WTC11 (cell line): Measurements from ENCODE around the gene UVRAG. TPM values are rescaled to one million over a fixed set of nuclear protein-coding genes. Genes with fewer than 3 reads are reported as not detected.

Source experiments
- ATAC-seq: fragments of 200-7000 bp; cut with Tn5 transposase; 2 replicates; pipeline ENCODE4 v1.10.0; 2021; ENCODE audit warnings: mild to moderate bottlenecking, moderate library complexity
- CTCF ChIA-PET: fragments of 300-600 bp; sonication (Branson Sonifier 250); formaldehyde crosslinking; loops from one replicate; lab custom pipeline; 2021; ENCODE audit warnings: antibody characterized with exemption; lab: Charles Lee
- POLR2A ChIA-PET: fragments of 350-600 bp; sonication (Branson Sonifier 250); formaldehyde crosslinking; loops from one replicate; lab custom pipeline; 2021; ENCODE audit warnings: antibody characterized with exemption; lab: Charles Lee
- DNase-seq: peaks from one replicate; pipeline ENCODE4 v3.0.0; 2021; ENCODE audit warnings: low spot score
- H3K27ac Mint-ChIP-seq: 2 replicates; pipeline ENCODE4 v1.8.0; 2021; ENCODE audit warnings: mixed read lengths
- H3K27me3 Mint-ChIP-seq: 2 replicates; pipeline ENCODE4 v1.8.0; 2021; ENCODE audit warnings: low read depth, mild to moderate bottlenecking, moderate library complexity, mixed read lengths
- H3K36me3 Mint-ChIP-seq: 2 replicates; pipeline ENCODE4 v1.8.0; 2021; ENCODE audit warnings: mixed read lengths
- H3K4me1 Mint-ChIP-seq: 2 replicates; pipeline ENCODE4 v1.8.0; 2022; ENCODE audit warnings: mixed read lengths
- H3K4me3 Mint-ChIP-seq: 2 replicates; pipeline ENCODE4 v1.8.0; 2021; ENCODE audit warnings: mild to moderate bottlenecking, moderate library complexity, mixed read lengths
- H3K9me3 Mint-ChIP-seq: 2 replicates; pipeline ENCODE4 v1.8.0; 2021; ENCODE audit warnings: mixed read lengths
- CREB1 ChIP-seq: sonication (generic); formaldehyde crosslinking; IDR thresholded peaks from 2 replicates; pipeline ENCODE4 v1.8.0; 2023; ENCODE audit warnings: mild to moderate bottlenecking, missing genetic modification reagents
- MXD4 ChIP-seq: fragments of 250-450 bp; sonication (Bioruptor Pico); IDR thresholded peaks from 2 replicates; pipeline ENCODE4 v1.8.0; 2021; ENCODE audit warnings: mild to moderate bottlenecking, moderate library complexity, borderline replicate concordance
- NR2C2 ChIP-seq: sonication (generic); formaldehyde crosslinking; IDR thresholded peaks from 2 replicates; pipeline ENCODE4 v1.8.0; 2022; ENCODE audit warnings: mild to moderate bottlenecking, missing genetic modification reagents
- RELA ChIP-seq: sonication (generic); formaldehyde crosslinking; IDR thresholded peaks from 2 replicates; pipeline ENCODE4 v1.8.1; 2022; ENCODE audit warnings: missing genetic modification reagents, mild to moderate bottlenecking, borderline replicate concordance
- SMAD3 ChIP-seq: sonication (generic); formaldehyde crosslinking; IDR thresholded peaks from 2 replicates; pipeline ENCODE4 v1.8.0; 2022; ENCODE audit warnings: missing genetic modification reagents, mild to moderate bottlenecking, borderline replicate concordance
- SP1 ChIP-seq: sonication (generic); formaldehyde crosslinking; conservative IDR thresholded peaks from 2 replicates; pipeline ENCODE4 v1.8.1; 2022; ENCODE audit warnings: missing genetic modification reagents
- TCF7 ChIP-seq: sonication (generic); formaldehyde crosslinking; IDR thresholded peaks from 2 replicates; pipeline ENCODE4 v1.8.0; 2022; ENCODE audit warnings: mild to moderate bottlenecking, low read depth, missing genetic modification reagents, moderate library complexity
- ZBTB21 ChIP-seq: sonication (generic); formaldehyde crosslinking; IDR thresholded peaks from 2 replicates; pipeline ENCODE4 v1.8.1; 2023; ENCODE audit warnings: mild to moderate bottlenecking, missing genetic modification reagents, borderline replicate concordance
- ZNF138 ChIP-seq: sonication (generic); formaldehyde crosslinking; conservative IDR thresholded peaks from 2 replicates; pipeline ENCODE4 v1.8.1; 2022; ENCODE audit warnings: mild to moderate bottlenecking, moderate library complexity, missing genetic modification reagents
- ZNF396 ChIP-seq: fragments of 250-450 bp; sonication (Bioruptor Pico); IDR thresholded peaks from 2 replicates; pipeline ENCODE4 v1.8.0; 2021; ENCODE audit warnings: mild to moderate bottlenecking, moderate library complexity, borderline replicate concordance
- ZNF416 ChIP-seq: fragments of 250-450 bp; sonication (Bioruptor Pico); IDR thresholded peaks from 2 replicates; pipeline ENCODE4 v1.9.0; 2021; ENCODE audit warnings: mild to moderate bottlenecking, inconsistent platforms
- total RNA-seq: library from RNA; stranded (reverse); gene quantifications from 3 replicates; pipeline ENCODE4 v1.2.3, GENCODE V29; 2021
- TF ChIP-seq, protein P1 (sequence below): fragments of 250-450 bp; sonication (Bioruptor Pico); IDR thresholded peaks from 2 replicates; pipeline ENCODE4 v1.8.0; 2021; ENCODE audit warnings: mild to moderate bottlenecking
- TF ChIP-seq, protein P2 (sequence below): fragments of 250-450 bp; sonication (Bioruptor Pico); IDR thresholded peaks from 2 replicates; pipeline ENCODE4 v1.9.0; 2021; ENCODE audit warnings: mild to moderate bottlenecking, borderline replicate concordance
- TF ChIP-seq, protein P3 (sequence below): sonication (generic); formaldehyde crosslinking; IDR thresholded peaks from 2 replicates; pipeline ENCODE4 v1.8.1; 2022; ENCODE audit warnings: low read depth, mild to moderate bottlenecking, moderate library complexity, missing genetic modification reagents, borderline replicate concordance
- TF ChIP-seq, protein P4 (sequence below): fragments of 250-450 bp; sonication (Bioruptor Pico); IDR thresholded peaks from 2 replicates; pipeline ENCODE4 v2.1.2; 2022; ENCODE audit warnings: mild to moderate bottlenecking, moderate library complexity
- TF ChIP-seq, protein P5 (sequence below): sonication (generic); formaldehyde crosslinking; IDR thresholded peaks from 2 replicates; pipeline ENCODE4 v1.8.0; 2022; ENCODE audit warnings: mild to moderate bottlenecking, missing genetic modification reagents
- TF ChIP-seq, protein P6 (sequence below): sonication (generic); formaldehyde crosslinking; IDR thresholded peaks from 2 replicates; pipeline ENCODE4 v1.8.1; 2022; ENCODE audit warnings: low read depth, missing genetic modification reagents, borderline replicate concordance
- TF ChIP-seq, protein P7 (sequence below): sonication (generic); formaldehyde crosslinking; conservative IDR thresholded peaks from 2 replicates; pipeline ENCODE4 v1.8.1; 2023; ENCODE audit warnings: mild to moderate bottlenecking, low read depth, missing genetic modification reagents, moderate library complexity

Gene UVRAG
- total RNA-seq, 1 experiment from 2014 or later = 14.5 TPM

DNA sequence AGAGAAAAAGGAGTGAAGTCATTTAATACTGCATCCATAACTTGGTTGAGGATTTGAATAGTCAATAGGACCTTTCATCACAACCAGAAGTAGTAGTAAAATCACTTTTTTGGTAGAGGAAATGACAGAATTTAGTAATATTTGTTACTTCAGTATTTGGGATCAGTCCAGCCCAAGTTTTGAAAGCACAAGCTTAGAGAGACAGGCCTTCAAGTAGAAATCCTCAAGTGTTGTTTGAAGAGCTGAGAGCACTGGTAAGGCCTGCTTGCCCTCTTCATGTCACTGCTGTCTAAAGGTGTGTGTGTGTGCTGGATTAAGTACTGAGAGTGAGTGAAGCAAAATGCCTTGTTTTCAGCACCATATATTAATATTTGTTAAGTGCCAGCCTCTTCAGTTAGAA, 254.0 kb downstream of the UVRAG start (continued):
- TF ChIP-seq, protein P1, sequence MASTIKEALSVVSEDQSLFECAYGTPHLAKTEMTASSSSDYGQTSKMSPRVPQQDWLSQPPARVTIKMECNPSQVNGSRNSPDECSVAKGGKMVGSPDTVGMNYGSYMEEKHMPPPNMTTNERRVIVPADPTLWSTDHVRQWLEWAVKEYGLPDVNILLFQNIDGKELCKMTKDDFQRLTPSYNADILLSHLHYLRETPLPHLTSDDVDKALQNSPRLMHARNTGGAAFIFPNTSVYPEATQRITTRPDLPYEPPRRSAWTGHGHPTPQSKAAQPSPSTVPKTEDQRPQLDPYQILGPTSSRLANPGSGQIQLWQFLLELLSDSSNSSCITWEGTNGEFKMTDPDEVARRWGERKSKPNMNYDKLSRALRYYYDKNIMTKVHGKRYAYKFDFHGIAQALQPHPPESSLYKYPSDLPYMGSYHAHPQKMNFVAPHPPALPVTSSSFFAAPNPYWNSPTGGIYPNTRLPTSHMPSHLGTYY = no peak
- TF ChIP-seq CREB1 (CRISPR knock-in tag) = no peak

DNA sequence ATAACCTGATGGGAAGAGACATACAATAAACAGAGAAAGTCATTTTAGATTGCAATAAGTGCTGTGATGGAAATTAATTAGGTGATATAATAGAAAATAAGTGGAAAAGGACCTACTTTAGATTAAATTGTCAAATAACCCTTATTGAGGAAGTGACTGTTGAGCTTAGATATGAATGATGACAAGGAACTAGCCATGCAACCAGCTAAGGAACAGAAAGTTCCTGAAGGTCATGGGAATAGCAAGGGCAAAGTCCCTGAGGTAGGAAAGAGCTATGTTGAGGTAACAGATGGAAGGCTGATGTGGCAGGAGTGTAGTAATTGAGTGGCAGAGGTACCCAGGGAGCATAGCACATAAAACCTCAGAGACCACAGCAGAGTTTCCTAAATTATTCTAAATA, 256.1 kb downstream of the UVRAG start:
- Mint-ChIP-seq H3K27ac (no peak overlapping the region), H3K9me3 (no peaks in the 10 kb centered on the region), H3K4me1 (peaks cover 7% of the 10 kb centered on the region; the same call in 1 of the 2 replicates), H3K4me3 (no peak overlapping the region), H3K27me3 (no peaks in the 10 kb centered on the region), H3K36me3 (peaks cover 7% of the 10 kb centered on the region)
- DNase-seq = no peak
- CTCF ChIA-PET = interaction anchor here (0.6 to 1.2 kb wide), 3 partner anchors 81 to 444 kb away, joined by 3 to 5 read pairs (median 3); no protein-coding TSS in a partner anchor
- TF ChIP-seq SP1 (no peak), ZNF396 (CRISPR knock-in tag) (no peak), TCF7 (CRISPR knock-in tag) (no peak), RELA (no peak)
- TF ChIP-seq, protein P2, sequence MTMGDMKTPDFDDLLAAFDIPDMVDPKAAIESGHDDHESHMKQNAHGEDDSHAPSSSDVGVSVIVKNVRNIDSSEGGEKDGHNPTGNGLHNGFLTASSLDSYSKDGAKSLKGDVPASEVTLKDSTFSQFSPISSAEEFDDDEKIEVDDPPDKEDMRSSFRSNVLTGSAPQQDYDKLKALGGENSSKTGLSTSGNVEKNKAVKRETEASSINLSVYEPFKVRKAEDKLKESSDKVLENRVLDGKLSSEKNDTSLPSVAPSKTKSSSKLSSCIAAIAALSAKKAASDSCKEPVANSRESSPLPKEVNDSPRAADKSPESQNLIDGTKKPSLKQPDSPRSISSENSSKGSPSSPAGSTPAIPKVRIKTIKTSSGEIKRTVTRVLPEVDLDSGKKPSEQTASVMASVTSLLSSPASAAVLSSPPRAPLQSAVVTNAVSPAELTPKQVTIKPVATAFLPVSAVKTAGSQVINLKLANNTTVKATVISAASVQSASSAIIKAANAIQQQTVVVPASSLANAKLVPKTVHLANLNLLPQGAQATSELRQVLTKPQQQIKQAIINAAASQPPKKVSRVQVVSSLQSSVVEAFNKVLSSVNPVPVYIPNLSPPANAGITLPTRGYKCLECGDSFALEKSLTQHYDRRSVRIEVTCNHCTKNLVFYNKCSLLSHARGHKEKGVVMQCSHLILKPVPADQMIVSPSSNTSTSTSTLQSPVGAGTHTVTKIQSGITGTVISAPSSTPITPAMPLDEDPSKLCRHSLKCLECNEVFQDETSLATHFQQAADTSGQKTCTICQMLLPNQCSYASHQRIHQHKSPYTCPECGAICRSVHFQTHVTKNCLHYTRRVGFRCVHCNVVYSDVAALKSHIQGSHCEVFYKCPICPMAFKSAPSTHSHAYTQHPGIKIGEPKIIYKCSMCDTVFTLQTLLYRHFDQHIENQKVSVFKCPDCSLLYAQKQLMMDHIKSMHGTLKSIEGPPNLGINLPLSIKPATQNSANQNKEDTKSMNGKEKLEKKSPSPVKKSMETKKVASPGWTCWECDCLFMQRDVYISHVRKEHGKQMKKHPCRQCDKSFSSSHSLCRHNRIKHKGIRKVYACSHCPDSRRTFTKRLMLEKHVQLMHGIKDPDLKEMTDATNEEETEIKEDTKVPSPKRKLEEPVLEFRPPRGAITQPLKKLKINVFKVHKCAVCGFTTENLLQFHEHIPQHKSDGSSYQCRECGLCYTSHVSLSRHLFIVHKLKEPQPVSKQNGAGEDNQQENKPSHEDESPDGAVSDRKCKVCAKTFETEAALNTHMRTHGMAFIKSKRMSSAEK (CRISPR knock-in tag) = no peak
- TF ChIP-seq, protein P1 = no peak
- TF ChIP-seq, protein P3, sequence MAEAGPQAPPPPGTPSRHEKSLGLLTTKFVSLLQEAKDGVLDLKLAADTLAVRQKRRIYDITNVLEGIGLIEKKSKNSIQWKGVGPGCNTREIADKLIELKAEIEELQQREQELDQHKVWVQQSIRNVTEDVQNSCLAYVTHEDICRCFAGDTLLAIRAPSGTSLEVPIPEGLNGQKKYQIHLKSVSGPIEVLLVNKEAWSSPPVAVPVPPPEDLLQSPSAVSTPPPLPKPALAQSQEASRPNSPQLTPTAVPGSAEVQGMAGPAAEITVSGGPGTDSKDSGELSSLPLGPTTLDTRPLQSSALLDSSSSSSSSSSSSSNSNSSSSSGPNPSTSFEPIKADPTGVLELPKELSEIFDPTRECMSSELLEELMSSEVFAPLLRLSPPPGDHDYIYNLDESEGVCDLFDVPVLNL (CRISPR knock-in tag) = no peak
- TF ChIP-seq, protein P4, sequence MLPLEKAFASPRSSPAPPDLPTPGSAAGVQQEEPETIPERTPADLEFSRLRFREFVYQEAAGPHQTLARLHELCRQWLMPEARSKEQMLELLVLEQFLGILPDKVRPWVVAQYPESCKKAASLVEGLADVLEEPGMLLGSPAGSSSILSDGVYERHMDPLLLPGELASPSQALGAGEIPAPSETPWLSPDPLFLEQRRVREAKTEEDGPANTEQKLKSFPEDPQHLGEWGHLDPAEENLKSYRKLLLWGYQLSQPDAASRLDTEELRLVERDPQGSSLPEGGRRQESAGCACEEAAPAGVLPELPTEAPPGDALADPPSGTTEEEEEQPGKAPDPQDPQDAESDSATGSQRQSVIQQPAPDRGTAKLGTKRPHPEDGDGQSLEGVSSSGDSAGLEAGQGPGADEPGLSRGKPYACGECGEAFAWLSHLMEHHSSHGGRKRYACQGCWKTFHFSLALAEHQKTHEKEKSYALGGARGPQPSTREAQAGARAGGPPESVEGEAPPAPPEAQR (CRISPR knock-in tag) = no peak
- no peak for ATAC-seq
- POLR2A ChIA-PET = no interaction called here

DNA sequence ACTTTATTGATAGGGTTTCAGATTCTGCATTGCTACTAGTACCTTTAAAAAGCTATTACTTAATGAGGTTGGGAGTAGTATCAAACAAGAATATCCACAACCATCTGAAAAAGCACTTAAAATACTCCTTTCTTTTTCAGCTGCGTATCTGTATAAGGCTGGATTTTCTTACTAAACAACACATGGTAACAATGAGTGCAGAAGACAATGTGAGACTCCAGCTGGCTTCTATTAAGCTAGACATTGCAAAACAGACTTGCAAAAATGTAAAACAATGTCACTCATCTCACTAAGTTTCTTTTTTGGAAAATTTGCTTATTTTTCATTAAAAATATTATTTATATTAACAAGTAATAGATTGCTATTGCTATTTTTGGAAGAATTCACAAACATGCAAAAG, 258.7 kb downstream of the UVRAG start:
- Mint-ChIP-seq H3K4me3 (no peak overlapping the region), H3K4me1 (0 out of 2 replicates have a peak, but pooled peaks cover 6% of the 10 kb centered on the region), H3K27ac (no peak overlapping the region), H3K36me3 (peaks cover 4% of the 10 kb centered on the region; the same call in 1 of the 2 replicates), H3K9me3 (no peaks in the 10 kb centered on the region), H3K27me3 (no peaks in the 10 kb centered on the region)
- ATAC-seq = no peak
- ChIA-PET CTCF (interaction anchor here (2.5 kb wide), 1 partner anchor 78 kb away, joined by 8 read pairs; no protein-coding TSS in a partner anchor), POLR2A (no interaction called here)
- DNase-seq = no peak
- TF ChIP-seq, protein P5, sequence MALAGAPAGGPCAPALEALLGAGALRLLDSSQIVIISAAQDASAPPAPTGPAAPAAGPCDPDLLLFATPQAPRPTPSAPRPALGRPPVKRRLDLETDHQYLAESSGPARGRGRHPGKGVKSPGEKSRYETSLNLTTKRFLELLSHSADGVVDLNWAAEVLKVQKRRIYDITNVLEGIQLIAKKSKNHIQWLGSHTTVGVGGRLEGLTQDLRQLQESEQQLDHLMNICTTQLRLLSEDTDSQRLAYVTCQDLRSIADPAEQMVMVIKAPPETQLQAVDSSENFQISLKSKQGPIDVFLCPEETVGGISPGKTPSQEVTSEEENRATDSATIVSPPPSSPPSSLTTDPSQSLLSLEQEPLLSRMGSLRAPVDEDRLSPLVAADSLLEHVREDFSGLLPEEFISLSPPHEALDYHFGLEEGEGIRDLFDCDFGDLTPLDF (CRISPR knock-in tag) = no peak
- TF ChIP-seq, protein P6, sequence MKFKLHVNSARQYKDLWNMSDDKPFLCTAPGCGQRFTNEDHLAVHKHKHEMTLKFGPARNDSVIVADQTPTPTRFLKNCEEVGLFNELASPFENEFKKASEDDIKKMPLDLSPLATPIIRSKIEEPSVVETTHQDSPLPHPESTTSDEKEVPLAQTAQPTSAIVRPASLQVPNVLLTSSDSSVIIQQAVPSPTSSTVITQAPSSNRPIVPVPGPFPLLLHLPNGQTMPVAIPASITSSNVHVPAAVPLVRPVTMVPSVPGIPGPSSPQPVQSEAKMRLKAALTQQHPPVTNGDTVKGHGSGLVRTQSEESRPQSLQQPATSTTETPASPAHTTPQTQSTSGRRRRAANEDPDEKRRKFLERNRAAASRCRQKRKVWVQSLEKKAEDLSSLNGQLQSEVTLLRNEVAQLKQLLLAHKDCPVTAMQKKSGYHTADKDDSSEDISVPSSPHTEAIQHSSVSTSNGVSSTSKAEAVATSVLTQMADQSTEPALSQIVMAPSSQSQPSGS = no peak
- no peak for TF ChIP-seq MXD4
- TF ChIP-seq SMAD3 = no peak
- no peak for TF ChIP-seq ZNF416 (CRISPR knock-in tag)
- no peak for TF ChIP-seq NR2C2 (CRISPR knock-in tag)
- no peak for TF ChIP-seq ZBTB21 (CRISPR knock-in tag)
- TF ChIP-seq, protein P7, sequence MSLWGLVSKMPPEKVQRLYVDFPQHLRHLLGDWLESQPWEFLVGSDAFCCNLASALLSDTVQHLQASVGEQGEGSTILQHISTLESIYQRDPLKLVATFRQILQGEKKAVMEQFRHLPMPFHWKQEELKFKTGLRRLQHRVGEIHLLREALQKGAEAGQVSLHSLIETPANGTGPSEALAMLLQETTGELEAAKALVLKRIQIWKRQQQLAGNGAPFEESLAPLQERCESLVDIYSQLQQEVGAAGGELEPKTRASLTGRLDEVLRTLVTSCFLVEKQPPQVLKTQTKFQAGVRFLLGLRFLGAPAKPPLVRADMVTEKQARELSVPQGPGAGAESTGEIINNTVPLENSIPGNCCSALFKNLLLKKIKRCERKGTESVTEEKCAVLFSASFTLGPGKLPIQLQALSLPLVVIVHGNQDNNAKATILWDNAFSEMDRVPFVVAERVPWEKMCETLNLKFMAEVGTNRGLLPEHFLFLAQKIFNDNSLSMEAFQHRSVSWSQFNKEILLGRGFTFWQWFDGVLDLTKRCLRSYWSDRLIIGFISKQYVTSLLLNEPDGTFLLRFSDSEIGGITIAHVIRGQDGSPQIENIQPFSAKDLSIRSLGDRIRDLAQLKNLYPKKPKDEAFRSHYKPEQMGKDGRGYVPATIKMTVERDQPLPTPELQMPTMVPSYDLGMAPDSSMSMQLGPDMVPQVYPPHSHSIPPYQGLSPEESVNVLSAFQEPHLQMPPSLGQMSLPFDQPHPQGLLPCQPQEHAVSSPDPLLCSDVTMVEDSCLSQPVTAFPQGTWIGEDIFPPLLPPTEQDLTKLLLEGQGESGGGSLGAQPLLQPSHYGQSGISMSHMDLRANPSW (CRISPR knock-in tag) = no peak
- TF ChIP-seq ZNF138 (CRISPR knock-in tag) = no peak
